ENCODE measurements around the gene PPL. TPM values are rescaled to one million over a fixed set of nuclear protein-coding genes. Genes with fewer than 3 reads are reported as not detected.

Gene PPL
- total RNA-seq, 4 donors from 2014 or later: 55.5 to 84.9 (median 72.0) TPM

DNA sequence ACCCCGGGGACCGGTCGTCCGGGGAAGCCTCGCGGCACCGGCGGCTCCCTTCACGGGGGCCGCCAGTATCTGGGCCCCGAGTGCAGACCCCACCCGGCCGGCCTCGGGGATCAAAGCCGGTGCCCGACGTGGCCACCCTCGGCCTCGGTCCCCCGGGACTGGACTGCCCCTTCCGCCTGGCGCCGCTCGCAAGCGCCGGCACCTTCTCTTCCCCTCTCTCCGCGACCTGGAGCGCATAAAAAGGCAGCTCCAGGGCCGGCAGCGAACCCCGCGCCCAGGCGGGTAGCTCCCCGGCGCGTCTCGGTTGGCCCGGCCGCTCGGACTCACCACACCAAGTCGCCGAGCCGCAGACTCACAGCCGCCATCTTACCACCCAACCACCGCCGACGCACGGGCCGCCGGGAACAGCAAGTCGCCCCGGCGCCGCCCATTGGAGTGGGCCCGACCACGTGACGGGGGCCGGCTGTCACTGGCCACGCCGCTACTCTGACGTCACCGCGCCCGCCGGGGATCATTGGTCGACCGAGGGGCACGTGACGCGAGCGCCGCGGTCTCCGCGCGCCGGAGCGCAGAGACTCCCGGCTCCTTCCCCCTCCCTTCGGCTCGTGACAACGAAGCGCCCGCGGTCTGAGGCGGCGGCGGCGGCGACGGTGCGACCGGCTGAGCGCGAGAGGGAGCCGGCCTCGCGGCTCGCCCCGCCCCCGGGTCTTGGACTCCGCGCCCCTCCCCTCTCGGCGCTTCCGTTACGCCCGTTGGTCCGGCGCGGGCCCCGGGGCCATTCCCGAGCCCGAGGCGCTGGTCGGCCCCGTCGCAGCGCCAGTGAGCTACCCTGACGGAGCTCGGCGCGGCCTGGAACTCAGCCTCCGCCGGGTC lies 89.8 kb downstream of the PPL start, which contains the start of the genes GLYR1 and UBN1:
TSS of gene GLYR1 (minus strand) at position 388 of the 873 bp plus-strand sequence. CDS start at position 365, 23 bp downstream.
TSS of gene UBN1 (plus strand) at position 581 of the 873 bp plus-strand sequence. CDS start 5,437 bp downstream, outside the sequence.
- Histone ChIP-seq H3K27me3 (no peaks in the 10 kb centered on the region), H3K27ac (peak within 1 kb of the TSS; percentile 87 to 98 (median 95)), H3K36me3 (peaks cover 24 to 25% of the 10 kb centered on the region in 2 donors), H3K9me3 (no peaks in the 10 kb centered on the region), H3K4me3 (replicated peaks in 1 of 3) (peak within 1 kb of the TSS; percentile 79 to 96 (median 94)), H3K4me1 (peaks cover 41% of the 10 kb centered on the region in 2 donors)
- WGBS, 2 donors: 0 to 2% methylated on average over 9 to 42 of the region's 126 CpGs
- peak; percentile 81 to 92 for TF ChIP-seq POLR2A (IDR thresholded peaks at IDR 0.05)
- TF ChIP-seq, protein P1, sequence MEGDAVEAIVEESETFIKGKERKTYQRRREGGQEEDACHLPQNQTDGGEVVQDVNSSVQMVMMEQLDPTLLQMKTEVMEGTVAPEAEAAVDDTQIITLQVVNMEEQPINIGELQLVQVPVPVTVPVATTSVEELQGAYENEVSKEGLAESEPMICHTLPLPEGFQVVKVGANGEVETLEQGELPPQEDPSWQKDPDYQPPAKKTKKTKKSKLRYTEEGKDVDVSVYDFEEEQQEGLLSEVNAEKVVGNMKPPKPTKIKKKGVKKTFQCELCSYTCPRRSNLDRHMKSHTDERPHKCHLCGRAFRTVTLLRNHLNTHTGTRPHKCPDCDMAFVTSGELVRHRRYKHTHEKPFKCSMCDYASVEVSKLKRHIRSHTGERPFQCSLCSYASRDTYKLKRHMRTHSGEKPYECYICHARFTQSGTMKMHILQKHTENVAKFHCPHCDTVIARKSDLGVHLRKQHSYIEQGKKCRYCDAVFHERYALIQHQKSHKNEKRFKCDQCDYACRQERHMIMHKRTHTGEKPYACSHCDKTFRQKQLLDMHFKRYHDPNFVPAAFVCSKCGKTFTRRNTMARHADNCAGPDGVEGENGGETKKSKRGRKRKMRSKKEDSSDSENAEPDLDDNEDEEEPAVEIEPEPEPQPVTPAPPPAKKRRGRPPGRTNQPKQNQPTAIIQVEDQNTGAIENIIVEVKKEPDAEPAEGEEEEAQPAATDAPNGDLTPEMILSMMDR (IDR thresholded peaks at IDR 0.05): peak in 1 of 6 experiments; percentile 10
- intact Hi-C loops (cut with DNase I): loop anchor here (2.0 kb wide), 1 partner anchor 108 kb away; no protein-coding TSS in a partner anchor
- peak; percentile 100 for DNase-seq

- Histone ChIP-seq H3K4me3 (replicated peaks in 1 of 3) (peak overlapping the region; percentile 79 to 96 (median 88)), H3K9me3 (no peaks in the 10 kb centered on the region), H3K36me3 (peaks cover 28 to 30% of the 10 kb centered on the region in 2 donors), H3K4me1 (peaks cover 38 to 41% of the 10 kb centered on the region in 2 donors), H3K27ac (peak overlapping the region; percentile 87 to 98 (median 95)), H3K27me3 (no peaks in the 10 kb centered on the region)
- 0% methylated on average over 11 of the region's 27 CpGs; no CpG with 5 or more reads in 1 of the 2 donors for WGBS, 2 donors
- intact Hi-C loops (cut with DNase I): loop anchor here (2.0 kb wide), 1 partner anchor 108 kb away; no protein-coding TSS in a partner anchor
- peak; percentile 79 to 81 for DNase-seq
- TF ChIP-seq POLR2A (IDR thresholded peaks at IDR 0.05): peak in 1 of 2 donors; percentile 1
- TF ChIP-seq, protein P1 (IDR thresholded peaks at IDR 0.05): no peak
Observed at GRCh38 chr16:4846503-4846900, 90.4 kb downstream of the PPL start.

DNA sequence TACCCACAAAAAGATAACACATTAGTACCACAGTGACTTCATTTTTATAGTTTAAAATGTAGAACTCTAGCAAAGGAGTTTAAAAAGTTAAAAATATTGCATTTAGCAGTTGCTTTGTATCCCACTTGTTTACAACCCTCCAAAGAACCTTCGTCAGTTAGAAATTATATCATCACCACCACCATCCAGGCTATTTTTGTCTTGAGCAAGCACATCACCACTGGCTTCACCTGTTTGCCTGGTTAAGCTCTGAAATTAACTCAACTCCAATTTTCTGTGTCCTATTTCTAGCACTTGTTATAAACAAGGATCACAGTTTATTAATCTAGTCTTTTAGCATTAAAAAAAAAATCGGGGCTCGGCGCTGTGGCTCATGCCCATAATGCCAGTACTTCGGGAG lies 96.0 kb downstream of the PPL start:
- Histone ChIP-seq H3K4me1 (peaks cover 7% of the 10 kb centered on the region in 2 donors), H3K27ac (no peak overlapping the region), H3K9me3 (no peaks in the 10 kb centered on the region), H3K4me3 (replicated peaks in 1 of 3) (no peak overlapping the region), H3K36me3 (peaks cover 54 to 65% of the 10 kb centered on the region in 2 donors), H3K27me3 (no peaks in the 10 kb centered on the region)
- no peak for DNase-seq
- 77 to 78% methylated on average over 5 of the region's 5 CpGs for WGBS, 2 donors
- intact Hi-C loops (cut with DNase I): no loop called here
- TF ChIP-seq, protein P1 (IDR thresholded peaks at IDR 0.05): no peak
- no peak for TF ChIP-seq POLR2A (IDR thresholded peaks at IDR 0.05)

DNA sequence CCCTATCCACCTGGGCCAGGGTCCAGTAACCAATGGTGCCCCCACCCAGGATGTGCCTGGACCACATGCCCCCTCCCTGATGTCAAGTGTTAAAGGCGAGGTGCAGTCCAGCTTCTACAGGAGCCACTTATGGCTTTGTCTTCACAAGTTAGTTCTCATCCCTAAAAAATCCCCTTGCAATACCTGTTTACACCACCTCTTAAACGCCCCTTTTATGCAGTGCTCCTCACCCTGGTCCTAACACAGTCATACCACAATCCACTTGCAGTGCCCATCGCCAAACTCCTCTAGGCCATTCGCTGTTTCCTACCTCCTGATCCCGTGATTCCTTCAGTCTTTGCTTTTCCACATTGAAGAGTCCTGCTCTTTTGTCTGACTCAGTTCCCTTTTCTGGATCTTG lies 97.0 kb downstream of the PPL start:
- Histone ChIP-seq H3K36me3 (peaks cover 51 to 65% of the 10 kb centered on the region in 2 donors), H3K4me1 (no peaks in the 10 kb centered on the region), H3K4me3 (replicated peaks in 1 of 3) (no peak overlapping the region), H3K27ac (no peak overlapping the region), H3K27me3 (no peaks in the 10 kb centered on the region), H3K9me3 (no peaks in the 10 kb centered on the region)
- no peak for DNase-seq
- intact Hi-C loops (cut with DNase I): no loop called here
- WGBS, 2 donors: 91 to 94% methylated on average over 5 of the region's 5 CpGs
- TF ChIP-seq, protein P1 (IDR thresholded peaks at IDR 0.05): no peak
